Brain pericyte (primary cell): ENCODE measurements around the gene LGR6.
A peak's percentile ranks its signal among the peaks of the same experiment; 100 is the strongest.

Experiments
- DNase-seq: peaks from one replicate; pipeline ENCODE4 v3.0.0-alpha.2; 2012; ENCODE audit warnings: low read depth, low spot score

Gene LGR6

GRCh38 chr1:202217951-202218350 lies 24.4 kb downstream of the LGR6 start:
- DNase-seq: no peak

- no peak for DNase-seq
These were observed 27.1 kb downstream of the LGR6 start for GRCh38 chr1:202220733-202221132.

GRCh38 chr1:202221911-202222909 lies 28.6 kb downstream of the LGR6 start:
- no peak for DNase-seq

- DNase-seq: no peak
These were observed 29.7 kb downstream of the LGR6 start for GRCh38 chr1:202223121-202223860.

GRCh38 chr1:202224453-202224852 lies 30.9 kb downstream of the LGR6 start:
- no peak for DNase-seq

GRCh38 chr1:202225131-202225530 lies 31.5 kb downstream of the LGR6 start:
- DNase-seq: no peak

- DNase-seq: no peak
These were observed 33.6 kb downstream of the LGR6 start for GRCh38 chr1:202227053-202227672.

- DNase-seq: no peak
These were observed 34.4 kb downstream of the LGR6 start for GRCh38 chr1:202227997-202228401.

- DNase-seq: no peak
These were observed 35.0 kb downstream of the LGR6 start for GRCh38 chr1:202228484-202229122.

- DNase-seq: no peak
These were observed 35.8 kb downstream of the LGR6 start for GRCh38 chr1:202229376-202229775.

GRCh38 chr1:202230061-202230938 lies 36.7 kb downstream of the LGR6 start:
- no peak for DNase-seq

- no peak for DNase-seq
These were observed 37.5 kb downstream of the LGR6 start for GRCh38 chr1:202230939-202231645.

- no peak for DNase-seq
These were observed 39.6 kb downstream of the LGR6 start for GRCh38 chr1:202233171-202233570.

- no peak for DNase-seq
These were observed 40.2 kb downstream of the LGR6 start for GRCh38 chr1:202233804-202234203.

GRCh38 chr1:202234331-202235002 lies 40.9 kb downstream of the LGR6 start:
- DNase-seq: no peak

GRCh38 chr1:202235003-202235660 lies 41.5 kb downstream of the LGR6 start:
- no peak for DNase-seq

GRCh38 chr1:202235856-202236837 lies 42.5 kb downstream of the LGR6 start:
- peak; percentile 68 for DNase-seq

GRCh38 chr1:202237052-202237451 lies 43.5 kb downstream of the LGR6 start:
- DNase-seq: no peak
